Prostate gland (tissue), 2 donors: Measurements from ENCODE around the gene AANAT.

Experiments
- CTCF ChIP-seq, 4 experiments: fragments of 200-600 bp in 2 of 4; fragments of 450-650 bp in 2 of 4; sonication (generic) in 2 of 4; IDR thresholded peaks; 1 replicate in 3 of 4; 2 replicates in 1 of 4; pipeline ENCODE4 v1.5.1; 2016 to 2019; ENCODE audit warnings: antibody characterized with exemption in 4 of 4, mild to moderate bottlenecking in 2 of 4, moderate library complexity in 2 of 4
- POLR2A ChIP-seq: fragments of 450-650 bp; IDR thresholded peaks from one replicate; pipeline ENCODE4 v1.6.1; 2016; ENCODE audit warnings: antibody characterized with exemption, mild to moderate bottlenecking

- no peak for TF ChIP-seq CTCF (IDR thresholded peaks at IDR 0.05)
- TF ChIP-seq POLR2A = no peak
Observed at GRCh38 chr17:76444518-76445311, 22.7 kb upstream of the AANAT start.
